Left renal pelvis (tissue), 4 donors: ENCODE results near the gene PCTP. TPM values are rescaled to one million over a fixed set of nuclear protein-coding genes. Genes with fewer than 3 reads are reported as not detected.

Experiments used
- DNase-seq, 4 donors: peaks; one replicate each; pipeline ENCODE4 v3.0.0-alpha.2; 2013; ENCODE audit warnings: low read depth in 4 of 4, low spot score in 3 of 4
- polyA plus RNA-seq, 4 donors: library from polyadenylated mRNA; unstranded; fragments of 120-200 nt; gene quantifications; one replicate each; pipeline ENCODE4 v1.2.1, GENCODE V29; 2013; ENCODE audit not compliant: insufficient read length in 4 of 4

The PCTP gene
- polyA plus RNA-seq, 4 donors = 19.0 to 31.6 (median 29.5) TPM

DNA sequence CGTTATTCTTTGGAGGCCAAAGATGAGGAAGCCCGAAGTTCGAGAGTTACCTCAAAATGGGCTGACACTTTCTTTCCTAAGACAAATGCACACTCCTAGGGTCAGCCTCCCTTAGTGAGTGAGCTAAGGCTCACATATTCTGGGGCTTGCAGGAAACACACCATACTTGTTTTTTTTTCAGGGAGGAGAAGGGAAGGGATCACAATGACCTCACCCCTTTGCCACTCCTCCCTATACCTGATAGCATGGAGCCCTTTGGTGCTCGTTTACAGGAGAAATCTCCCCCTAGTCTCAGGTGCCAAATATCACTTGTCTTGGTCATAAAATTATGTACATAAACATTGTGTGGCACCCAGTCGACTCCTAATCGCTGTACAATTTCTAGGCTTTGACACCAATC lies 23.6 kb upstream of the PCTP start:
- no peak for DNase-seq

DNA sequence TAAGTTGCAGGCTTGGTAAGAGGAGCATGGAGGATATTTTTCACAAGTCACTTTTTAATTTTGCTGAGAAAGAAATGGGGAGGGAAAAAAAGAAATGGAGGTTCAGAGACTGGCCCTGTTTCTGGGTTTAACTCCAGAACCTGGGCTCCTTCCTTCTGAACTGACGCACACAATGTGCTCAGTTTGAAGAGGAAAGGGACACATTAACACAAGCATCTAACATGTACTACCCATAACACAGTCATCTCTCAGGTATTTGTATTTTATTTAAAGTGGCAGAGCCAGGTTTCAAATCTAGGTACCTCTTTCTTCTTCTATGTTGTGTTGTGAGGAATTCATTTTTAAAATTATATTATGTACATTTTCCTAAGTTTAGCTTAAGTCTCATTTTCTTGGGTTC lies 22.9 kb upstream of the PCTP start:
- no peak for DNase-seq

- DNase-seq = no peak
Observed at GRCh38 chr17:55728361-55728760, 22.5 kb upstream of the PCTP start.

GRCh38 chr17:55728833-55729232 lies 22.0 kb upstream of the PCTP start:
- DNase-seq = no peak

GRCh38 chr17:55729484-55729883 lies 21.4 kb upstream of the PCTP start:
- DNase-seq = no peak

DNA sequence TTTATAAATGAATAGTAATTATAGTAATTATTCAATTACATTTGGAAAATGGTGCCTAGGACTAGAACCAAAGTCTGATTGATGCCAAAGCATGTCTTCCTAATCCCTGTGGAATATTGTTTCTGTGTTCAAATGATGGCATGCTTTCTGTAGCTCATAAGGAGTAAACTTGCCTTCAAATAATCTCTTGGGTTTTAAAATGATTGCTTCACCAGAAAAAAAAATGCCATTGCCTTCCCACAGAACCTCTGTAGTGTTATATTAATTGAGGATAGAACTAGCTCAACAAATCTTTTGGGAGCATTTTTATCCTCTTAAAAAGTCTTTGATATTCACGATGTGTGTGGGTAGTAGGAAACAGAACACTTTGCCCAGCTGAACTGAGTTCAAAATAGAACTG lies 20.5 kb upstream of the PCTP start:
- DNase-seq = no peak

DNA sequence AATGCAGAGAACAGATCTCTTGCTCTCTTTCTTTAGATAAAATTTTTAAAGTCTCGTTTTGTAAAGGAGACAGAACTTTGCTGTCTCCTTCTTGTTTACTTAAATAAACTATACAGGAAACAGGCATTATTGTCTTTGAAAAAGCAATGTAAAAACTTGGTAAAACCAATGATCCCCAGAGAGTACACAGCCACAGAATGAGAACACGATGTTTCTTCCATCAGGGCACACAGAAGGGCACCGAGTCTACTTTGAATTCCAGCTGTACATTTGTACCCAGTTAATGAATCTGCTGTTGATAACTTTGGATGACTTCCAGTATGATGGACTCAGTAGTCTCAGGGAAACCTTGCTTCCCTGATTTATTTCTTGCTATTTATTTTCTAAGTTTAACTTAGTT lies 20.0 kb upstream of the PCTP start:
- no peak for DNase-seq

DNA sequence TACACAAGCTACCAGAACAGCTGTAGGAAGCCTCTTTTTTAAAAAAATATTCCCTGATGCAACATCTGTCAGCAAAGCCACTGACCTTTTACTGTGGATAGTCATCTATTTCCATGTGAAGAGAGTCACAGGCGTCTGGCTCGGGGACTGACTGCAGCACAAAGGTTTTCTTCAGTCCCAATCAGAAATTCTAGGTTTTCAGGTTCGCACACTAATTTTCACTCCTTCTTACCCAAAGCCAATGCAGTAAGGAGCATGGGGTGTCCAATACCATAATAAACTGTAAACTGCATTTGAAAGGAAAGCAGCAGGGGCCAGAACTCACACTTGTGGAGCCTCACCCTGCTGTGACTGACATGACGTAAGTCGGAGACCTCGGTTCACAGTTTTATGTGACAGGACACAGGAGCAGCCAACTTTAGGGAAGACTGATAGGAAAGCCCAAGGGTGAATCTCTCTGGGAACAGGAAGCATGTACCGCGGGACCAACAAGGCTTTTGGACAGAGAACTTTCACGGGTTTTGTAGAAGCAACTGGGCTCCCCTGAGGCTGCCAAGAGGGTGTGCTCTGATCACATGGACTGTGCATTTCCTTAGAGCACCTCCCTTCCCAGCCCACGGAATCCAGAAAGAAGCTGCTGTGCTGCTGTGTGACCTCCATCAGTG lies 19.1 kb upstream of the PCTP start:
- no peak for DNase-seq

- DNase-seq = no peak
Observed at GRCh38 chr17:55734128-55734781, 16.6 kb upstream of the PCTP start.

DNA sequence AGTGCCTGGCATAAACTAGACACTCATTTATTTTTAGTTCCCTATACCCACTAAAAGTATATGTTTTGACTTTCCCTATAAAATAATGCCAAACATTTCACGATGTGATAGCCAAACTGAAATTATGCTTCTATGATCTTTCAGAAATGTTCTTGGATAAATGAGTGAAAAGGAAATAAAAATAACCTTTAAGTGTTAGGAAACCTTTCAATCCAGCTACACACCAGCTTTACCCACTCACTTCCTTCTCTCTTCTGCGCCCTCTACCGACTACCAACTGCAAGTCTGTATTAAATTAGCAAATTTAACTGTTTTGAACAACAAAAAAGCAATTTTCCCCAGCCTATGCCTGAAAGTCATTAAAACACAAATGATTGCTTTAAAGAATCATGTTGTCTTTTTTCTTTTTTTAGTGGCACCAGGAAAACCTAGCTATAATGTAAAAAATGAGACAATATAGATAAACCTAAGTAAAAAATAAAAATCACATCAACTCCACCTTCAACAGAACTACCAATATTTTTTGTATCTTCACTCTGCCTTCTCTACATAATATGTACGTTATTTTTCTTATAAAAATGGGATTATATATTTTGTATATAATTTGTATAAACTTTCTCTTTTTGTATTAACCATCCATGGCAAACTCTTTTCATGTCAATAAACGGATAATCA lies 15.0 kb upstream of the PCTP start:
- DNase-seq = no peak

DNA sequence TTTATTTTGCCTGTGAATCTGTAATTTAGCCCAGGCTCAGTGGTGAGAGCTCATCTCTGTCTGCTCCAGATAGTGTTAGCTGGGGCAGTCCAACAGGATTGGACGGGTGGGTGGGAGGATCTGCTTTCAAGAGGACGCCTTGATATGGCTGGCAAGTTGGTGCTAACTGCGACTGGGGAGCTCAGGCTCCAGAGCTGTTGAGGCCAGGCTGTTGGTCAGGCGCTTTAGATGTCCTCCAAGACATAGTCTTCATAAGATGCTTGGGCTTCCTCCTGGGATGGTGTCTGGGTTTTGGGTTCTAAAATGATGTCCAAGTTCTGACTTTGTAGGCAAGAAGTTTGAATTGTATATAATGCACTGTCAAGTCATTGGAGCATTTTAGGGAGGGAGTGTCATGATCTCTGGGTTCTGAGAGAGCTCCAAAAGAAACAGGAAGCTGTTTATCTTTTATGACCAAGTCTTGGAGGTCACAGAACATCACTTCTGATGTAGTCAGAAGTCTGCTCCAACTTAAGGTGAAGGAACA lies 12.8 kb upstream of the PCTP start:
- DNase-seq = no peak

DNA sequence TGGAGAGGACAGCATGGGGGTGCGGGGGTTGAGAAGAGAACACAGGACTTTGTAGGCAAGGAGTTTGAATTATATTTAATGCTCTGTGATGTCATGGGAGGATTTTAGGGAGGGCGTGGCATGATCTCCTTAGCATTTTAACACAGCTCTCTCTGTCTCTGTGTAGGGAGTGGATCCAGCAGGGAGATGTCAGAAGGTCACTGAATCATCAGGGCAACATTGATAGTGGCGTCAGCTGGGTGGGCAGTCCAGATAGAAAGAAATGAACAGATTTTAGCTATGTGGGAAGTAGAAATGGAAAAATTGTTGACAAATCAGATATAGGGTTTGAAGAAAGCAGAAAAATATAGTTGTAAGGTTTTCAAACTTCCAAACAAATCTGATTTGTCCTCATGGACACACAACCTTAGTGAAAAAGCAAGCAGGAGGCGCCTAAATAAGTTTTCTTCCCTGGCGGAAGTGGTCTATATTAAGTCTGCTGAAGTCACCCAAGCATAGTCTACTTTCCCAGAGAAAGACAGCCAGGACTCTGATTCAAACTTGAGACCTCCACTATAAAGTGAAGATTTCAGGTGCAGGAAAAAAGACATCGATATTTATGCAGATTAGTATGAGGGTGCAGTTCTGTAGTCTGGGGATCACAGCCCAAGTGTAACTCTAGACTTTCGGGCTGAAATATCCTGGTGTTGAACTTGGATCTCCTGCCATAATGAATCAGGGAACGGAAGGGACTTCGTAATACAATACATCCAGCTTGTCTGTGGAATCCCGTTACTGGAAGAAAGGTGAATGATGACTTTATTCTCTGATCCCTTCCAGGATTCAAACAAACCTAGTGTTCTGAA lies 10.1 kb upstream of the PCTP start:
- no peak for DNase-seq

GRCh38 chr17:55741356-55741700 lies 9.5 kb upstream of the PCTP start:
- no peak for DNase-seq

DNA sequence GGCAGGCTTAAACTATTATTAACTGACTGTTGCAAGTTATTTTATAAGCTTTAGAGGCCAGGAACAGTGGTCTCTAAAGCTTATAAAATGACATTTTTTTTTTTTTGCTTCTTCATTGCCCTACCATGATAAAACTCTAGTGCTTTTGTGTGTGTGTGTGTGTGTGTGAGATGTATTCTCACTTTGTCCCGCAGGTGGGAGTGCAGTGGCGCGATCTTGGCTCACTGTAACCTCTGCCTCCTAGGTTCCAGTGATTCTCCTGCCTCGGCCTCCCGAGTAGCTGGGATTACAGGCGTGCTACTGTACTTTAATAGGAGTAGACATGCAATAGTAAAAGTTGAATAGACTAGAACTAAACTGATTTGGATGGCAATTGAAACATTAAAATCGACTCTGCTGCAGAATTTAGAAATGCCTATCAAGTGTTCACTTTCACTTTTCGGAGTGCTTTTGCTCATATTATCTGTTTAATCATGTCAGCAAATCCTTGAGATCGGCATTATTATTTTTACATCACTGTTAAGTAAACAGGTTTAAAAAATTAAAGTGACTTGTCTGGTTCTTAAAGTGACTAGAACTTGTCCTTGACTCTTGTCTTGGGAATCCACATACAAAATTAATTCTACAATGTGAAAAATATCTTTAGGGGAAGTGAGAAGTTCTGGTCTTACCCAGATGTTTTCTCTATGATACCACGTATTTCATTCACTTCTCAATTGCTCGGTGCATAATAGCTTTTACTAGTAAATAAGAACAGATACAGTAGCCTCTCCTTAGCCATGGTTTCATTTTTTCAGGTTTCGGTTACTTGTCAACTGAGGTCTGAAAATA lies 8.4 kb upstream of the PCTP start:
- DNase-seq = no peak

- DNase-seq = no peak
Observed at GRCh38 chr17:55743103-55743679, 7.7 kb upstream of the PCTP start.

DNA sequence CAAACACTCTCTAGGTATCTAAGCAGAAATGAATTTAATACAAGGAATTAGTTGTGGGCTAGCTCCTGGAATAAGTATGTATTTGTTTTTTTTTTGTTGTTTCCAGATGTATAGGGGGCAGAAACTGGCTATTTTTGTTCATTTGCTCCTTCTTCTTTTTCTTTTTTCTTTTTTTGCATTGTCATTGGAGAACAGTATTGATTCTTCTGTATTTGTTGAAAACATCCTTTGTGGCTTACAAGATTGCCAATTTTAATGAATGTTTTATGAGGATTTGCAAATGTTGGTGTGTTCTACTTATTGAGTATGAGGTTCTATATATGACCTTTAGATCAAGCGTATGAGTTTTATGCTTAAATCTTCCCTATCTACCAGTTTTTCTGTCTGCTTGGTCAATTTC lies 5.6 kb upstream of the PCTP start:
- DNase-seq = no peak

- DNase-seq = no peak
Observed at GRCh38 chr17:55746466-55746865, 4.4 kb upstream of the PCTP start.

DNA sequence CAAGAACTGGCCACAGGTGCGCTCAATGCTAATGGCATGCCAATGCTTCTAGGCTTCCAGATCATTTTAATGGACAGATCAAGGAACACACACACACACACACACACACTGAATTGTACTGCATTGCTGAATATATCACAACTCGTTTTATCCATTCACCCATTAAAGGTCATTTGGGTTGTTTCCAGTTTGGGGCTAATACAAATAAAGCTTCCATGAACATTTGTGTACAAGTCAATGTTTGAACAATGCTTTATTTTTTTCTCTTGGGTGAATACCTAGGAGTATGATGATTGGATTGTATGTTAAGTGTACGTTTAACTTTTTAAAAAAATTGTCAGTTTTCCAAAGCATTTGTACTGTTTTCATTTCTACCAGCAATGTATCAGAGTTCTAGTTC lies 3.6 kb upstream of the PCTP start:
- DNase-seq = no peak

DNA sequence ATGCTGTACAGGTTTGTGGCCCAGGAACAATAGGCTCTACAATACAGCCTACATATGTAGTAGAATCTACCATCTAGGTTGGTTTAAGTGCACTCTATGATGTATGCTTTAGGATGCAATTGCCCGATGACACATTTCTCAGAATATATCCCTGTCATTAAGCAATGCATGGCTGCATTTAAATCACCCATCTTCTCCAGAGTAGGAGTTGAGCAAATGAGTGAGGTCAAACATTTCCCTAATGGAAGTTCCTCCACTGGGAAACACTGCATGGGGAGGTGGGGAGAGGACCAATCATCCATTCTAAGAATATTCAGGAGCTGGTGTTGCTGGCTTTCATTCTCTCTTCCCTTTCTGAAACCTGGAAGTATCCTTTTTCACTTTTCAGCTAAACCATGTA lies 2.0 kb upstream of the PCTP start:
- DNase-seq = no peak

DNA sequence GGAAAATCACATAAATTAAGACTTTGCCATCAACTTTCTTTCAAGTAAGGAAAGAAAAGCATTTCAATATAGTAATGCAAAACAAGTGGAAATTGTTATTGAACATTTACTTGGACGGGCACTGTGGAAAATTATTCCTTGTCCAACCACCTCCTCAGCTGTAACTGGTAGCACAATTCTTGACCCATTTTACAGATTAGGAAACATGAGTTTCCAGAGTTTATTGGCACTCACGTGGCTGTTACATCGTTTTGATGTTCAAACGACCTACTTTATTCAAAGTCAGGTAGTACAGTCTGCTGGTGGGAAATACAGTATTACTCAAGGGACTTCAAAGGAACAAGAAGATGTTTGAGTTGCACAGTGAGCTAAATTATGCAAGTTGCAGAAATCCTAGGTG lies 866 bp upstream of the PCTP start:
- DNase-seq = no peak
